Activated T-cell treated with anti-CD3 and anti-CD28 coated beads for 1 hour (primary cell): Measurements from ENCODE around the gene TGM2.

Source experiments
- DNase-seq: peaks from one replicate; pipeline ENCODE4 v3.0.0-alpha.2; 2020; ENCODE audit warnings: low read depth

Gene TGM2

GRCh38 chr20:38161412-38161774 lies 3.7 kb downstream of the TGM2 start:
- DNase-seq, result no peak

- DNase-seq, result no peak
These were observed 4.9 kb downstream of the TGM2 start for GRCh38 chr20:38159957-38160756.

- no peak for DNase-seq
These were observed 5.5 kb downstream of the TGM2 start for GRCh38 chr20:38159566-38159956.

GRCh38 chr20:38158701-38159351 lies 6.2 kb downstream of the TGM2 start:
- no peak for DNase-seq

- DNase-seq, result no peak
These were observed 7.2 kb downstream of the TGM2 start for GRCh38 chr20:38157635-38158495.

DNA sequence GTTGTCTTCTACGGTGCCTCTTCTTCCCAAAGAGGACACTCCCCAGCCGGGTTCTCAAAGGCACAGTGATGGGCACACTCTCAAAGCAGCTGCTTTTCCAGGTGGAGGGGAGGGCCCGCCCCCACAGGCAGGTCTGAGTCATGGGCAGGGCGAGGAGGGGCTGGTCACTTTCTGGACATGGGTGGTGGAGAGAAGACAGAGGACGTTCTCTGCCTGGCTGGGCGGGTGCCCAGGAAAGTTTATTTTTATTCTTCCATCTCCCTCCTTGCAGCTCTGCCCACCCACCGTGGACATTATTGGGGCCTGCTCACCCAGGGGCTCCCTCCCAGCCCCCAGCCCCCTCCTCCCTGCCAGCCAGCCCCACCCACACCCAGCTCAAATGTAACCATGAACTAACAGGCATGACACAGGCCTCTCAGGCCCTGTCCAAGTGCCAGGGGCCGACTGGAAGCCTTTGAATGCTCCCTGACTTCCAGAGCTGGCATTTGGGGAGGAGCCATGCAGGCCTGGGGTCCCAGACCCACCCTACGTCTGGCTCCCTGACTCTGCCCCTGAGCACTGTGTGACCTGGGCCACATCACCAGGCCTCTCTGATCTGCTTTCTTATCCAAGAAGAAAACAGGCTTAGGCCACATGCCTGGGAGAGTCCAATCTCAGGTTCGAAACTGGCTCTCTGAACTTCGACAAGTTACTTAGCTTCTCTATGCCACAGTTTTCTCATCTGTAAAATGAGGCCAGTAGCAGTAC lies 8.0 kb downstream of the TGM2 start:
- DNase-seq, result no peak

GRCh38 chr20:38156280-38156679 lies 8.8 kb downstream of the TGM2 start:
- DNase-seq, result no peak

DNA sequence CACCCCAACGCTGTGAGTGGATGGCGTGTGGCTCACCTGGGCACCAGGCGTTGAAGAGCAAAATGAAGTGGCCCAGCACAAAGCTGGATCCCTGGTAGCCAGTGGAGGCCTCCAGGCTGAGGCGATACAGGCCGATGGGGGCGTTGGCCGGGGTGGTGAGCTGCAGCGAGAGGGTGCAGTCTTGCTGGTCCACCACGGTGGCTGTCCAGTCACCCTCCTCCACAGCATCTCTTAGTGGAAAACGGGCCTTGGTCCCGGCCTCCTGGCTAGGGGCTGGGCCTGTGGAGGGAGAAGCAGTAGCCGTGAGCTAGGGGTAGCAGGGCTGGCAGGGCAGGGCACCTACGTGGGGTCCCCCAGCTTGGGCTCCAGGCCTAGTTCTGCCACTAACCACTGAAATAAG lies 9.3 kb downstream of the TGM2 start:
- no peak for DNase-seq

GRCh38 chr20:38153401-38153800 lies 11.7 kb downstream of the TGM2 start:
- DNase-seq, result no peak

DNA sequence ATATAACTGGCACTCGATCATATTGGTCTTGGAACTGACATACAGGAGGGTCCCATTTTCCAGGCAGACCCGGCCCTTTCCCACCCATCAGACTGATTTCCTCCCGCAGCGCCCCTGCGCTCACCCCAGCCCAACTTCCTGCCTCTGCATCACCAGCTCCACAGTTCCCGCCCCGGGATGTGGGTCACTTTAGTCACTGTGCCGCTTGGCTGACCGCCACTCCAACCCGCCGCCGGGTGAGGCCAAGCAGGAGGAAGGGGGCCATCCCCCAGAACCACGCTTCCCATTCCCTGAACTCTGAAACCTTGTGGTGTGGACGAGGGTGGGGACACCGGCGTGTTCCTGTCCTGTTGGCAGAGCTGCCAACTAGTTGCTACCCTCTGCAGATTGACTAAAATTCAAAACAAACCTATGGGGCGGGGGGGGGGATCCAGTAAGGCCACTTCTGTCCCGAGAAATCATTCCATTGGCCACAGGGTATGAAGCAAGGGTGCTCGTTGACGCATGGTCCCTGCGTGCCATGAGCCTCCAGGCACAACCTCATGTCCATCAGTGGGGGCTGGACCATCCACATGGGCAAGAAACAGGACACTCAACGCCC lies 12.3 kb downstream of the TGM2 start:
- DNase-seq, result no peak

GRCh38 chr20:38152175-38152620 lies 12.9 kb downstream of the TGM2 start:
- DNase-seq, result no peak

- DNase-seq, result no peak
These were observed 13.6 kb downstream of the TGM2 start for GRCh38 chr20:38151455-38151854.

DNA sequence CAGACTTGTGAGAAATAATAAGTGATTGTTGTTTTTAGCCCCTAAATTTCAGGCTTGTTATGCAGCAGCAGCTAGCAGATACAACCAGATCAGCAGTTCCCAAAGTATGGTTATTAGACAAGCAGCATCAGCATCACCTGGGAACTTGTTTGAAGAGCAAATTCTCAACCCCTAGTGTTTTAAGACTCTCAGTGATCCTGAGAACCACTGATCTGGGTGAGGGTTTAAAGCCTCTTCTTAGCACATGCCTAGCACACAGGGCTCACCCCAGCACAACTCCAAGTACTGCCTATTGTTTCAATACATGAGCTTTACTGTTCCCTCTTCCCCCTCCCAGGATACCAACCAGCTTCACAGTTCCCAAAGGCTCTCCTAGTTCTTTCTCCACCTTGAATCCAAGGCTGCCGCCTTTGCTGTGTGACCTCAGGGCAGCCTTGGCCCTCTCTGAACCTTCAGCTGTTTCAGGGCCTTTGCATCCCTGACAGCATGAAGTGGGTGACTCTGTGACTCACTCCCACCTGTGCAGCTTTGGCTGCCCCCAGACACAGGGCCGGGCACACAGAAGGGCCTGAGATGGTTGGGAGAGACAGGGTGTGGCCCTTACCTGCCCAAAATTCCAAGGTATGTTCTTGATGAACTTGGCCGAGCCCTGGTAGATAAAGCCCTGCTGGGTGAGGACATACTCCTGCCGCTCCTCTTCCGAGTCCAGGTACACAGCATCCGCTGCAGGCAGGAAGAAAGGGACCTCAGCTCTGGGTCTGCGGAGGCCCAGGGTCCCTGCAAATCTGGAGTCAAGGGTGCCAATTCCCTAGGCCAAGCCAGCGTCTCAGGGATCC lies 14.5 kb downstream of the TGM2 start:
- no peak for DNase-seq

DNA sequence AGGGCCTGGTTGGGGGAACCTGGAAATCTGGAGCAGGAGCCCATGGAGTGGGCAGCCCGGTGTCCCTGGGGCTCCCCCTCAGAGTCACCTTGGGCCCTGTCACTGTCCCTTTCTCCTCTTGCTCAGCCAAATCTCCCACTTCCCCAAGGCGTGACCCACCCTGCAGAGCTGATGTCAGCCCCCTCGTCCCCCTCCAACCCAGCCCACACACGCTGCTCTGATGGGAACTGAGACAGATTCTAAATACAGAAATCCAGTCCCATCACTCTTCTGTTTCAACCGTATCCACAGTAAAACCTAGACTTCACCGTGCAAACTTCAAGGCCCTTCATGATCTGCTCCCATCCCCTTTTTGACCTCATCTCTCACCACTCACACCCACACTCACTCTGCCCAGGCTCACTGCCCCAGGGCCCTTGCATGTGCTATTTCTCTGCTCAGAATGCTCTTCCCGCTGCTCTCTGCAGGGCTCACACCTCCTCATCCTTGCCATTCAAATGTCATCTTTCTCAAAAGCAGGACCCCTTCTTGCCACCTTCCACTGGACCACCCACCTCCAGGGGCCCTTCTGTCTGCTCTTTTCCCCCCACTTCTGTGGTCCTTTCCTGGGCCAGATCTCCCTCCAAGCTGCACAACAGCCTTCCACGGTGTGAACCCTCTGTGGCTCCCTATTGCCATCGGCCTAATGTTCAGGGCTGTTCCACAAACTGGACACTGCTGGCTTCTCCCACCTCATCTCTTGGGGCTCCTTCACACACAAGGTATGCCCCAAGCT lies 16.6 kb downstream of the TGM2 start:
- no peak for DNase-seq

DNA sequence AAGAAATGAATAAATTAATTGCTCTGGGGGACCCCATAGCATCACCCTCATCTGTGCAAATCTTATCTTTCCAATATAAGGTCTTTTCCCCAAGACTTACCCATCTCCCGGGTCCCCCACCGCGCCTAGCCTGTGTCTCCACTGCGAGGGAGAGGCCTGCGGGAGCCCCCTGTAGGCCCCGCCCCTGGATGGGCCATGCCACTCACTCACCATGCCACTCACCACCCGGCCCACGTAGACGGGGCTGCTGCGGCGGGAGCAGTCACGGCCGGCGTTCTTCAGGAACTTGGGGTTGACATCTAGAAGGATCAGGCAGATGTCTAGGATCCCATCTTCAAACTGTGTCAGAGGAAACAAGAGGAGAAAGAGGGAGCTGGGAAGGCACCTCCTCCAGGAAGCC lies 17.3 kb downstream of the TGM2 start:
- no peak for DNase-seq

DNA sequence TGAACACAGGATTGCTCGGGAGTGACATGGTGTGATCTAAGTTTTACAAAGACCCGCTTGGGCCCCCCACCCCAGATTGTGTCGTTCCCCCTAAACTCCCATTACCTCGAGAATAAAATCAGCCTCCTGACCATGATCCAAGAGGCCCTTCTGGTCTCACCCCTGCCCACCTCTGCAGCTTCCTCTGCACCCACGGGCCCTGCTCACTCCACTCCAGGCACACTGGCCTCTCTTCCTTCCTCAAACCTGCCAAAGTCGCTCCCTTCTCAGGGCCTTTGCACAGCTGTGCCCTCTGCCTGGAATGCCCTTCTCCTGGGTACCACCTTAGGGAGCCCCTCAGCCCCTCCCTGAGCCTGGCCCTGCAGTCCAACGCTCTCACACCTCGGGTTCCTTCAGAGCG lies 17.9 kb downstream of the TGM2 start:
- DNase-seq, result no peak

DNA sequence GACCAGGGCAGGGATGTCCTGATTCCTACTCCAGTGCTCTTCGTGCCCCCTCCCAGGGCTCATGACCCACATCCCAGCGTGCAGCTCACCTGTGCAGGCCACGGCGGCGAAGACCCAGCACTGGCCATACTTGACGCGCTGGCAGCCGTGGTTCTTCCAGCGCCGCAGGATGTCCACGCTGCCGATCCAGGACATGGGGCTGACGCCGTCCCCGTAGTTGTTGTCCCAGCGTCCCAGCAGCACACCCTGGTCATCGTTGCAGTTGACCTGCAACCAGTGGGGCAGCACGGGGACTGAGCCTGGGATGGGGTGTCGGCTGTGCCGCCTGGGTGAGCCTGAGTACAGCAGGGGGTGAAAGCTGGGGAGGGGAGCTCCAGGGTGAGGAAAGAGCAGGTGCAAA lies 18.4 kb downstream of the TGM2 start:
- DNase-seq, result no peak

GRCh38 chr20:38146156-38146555 lies 18.9 kb downstream of the TGM2 start:
- no peak for DNase-seq

DNA sequence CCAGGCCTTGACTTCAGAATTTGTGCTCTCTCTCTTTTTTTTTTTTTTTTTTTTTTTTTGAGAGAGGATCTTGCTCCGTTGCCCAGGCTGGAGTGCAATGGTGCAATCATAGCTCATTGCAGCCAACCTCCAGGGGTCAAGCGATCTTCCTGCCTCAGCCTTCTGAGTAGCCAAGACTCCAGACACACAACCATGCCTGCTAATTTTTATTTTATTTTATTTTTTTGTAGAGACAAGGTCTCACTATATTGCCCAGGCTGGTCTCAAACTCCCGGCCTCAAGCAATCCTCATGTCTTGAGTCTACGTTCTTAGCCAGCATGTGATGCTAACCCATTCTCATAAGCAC lies 19.4 kb downstream of the TGM2 start:
- no peak for DNase-seq
